ENCODE results near the gene FMOD. TPM values are rescaled to one million over a fixed set of nuclear protein-coding genes. Genes with fewer than 3 reads are reported as not detected.
"Not testable (repeated sequence)": the region's sequence is repeated elsewhere in the genome, so short reads cannot be mapped to it uniquely, and the experiment has no call there.

The FMOD gene
- total and polyA plus RNA-seq, 8 donors: 14.7 to 422 (median 37.9) TPM

DNA sequence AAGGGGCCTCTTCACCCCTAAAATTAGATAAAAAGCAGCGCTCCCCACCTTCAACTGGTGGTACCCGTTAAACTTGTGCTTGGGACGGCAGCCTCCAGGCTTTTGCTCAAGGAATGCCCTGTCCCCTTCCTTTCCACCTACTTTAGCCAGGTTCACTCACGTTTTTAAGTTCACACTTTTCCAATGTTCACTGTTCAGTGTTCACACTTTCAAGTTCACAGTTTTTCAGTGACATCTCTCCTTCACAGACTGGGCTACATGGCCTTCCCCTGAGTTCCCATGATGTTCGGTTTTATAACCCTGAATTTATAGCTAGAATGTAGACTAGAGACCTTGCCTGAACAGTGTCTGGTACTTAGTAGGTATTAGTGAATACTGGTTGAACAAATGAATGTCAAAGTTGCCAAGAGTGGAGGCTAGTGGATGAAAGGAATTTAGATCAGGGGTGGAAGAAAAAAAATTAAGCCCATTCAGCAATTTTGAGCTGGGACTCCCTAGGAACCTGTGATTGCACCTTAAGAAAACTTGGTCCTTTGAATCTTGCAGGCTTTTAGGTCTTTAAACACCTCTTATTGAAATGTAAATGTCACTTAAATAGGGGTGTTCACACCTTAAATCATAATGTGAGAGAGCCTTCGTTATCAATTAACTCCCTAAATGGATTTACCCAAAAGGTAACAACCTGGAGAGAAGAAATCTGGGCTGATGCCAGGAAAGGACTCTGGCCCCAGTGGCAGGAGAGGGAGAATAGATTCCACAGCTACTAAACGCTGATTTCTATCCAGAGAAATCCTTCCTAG lies 33.3 kb downstream of the FMOD start:
- WGBS, 5 donors: 32 to 68% (median 46%) methylated on average over 7 of the region's 7 CpGs
- peaks cover 57 to 70% (median 64%) of the 10 kb centered on the region in 4 donors for H3K4me1 ChIP-seq
- intact Hi-C loops (cut with DNase I; ENCODE audit: low total_unique reads): no loop called here

DNA sequence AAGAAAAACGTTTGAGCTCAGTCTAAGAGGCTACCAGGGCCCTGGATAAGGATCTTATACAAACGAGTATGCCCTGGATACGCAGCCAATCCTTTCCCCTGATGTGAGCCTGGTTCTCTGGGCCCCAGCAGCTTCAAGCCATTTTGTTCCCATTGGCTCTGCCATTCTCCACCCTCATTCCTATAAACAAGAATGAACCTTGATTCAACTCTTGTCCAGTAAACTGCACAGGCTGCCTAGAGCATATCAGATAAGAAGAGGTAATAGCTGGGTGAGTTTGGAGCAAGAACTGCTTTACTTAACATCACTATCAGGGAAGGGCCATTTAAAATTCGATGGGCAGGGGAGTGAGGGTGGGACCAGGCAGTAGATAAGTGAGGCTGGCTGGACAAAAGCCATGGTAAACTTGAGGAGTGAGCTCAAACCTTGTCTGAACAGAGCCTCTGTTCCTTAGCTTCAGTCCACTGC lies 34.3 kb downstream of the FMOD start:
- Histone ChIP-seq H3K9me3 (no peaks in the 10 kb centered on the region), H3K27me3 (no peaks in the 10 kb centered on the region), H3K36me3 (no peaks in the 10 kb centered on the region), H3K27ac (peak overlapping the region; percentile 85 to 95 (median 87)), H3K4me3 (no peak overlapping the region), H3K4me1 (peaks cover 47 to 66% (median 54%) of the 10 kb centered on the region in 4 donors)
- TF ChIP-seq POLR2AphosphoS5 (IDR thresholded peaks at IDR 0.05): peak; percentile 29 to 89 (median 77)
- TF ChIP-seq EP300 (IDR thresholded peaks at IDR 0.05): no peak
- TF ChIP-seq, protein P1, sequence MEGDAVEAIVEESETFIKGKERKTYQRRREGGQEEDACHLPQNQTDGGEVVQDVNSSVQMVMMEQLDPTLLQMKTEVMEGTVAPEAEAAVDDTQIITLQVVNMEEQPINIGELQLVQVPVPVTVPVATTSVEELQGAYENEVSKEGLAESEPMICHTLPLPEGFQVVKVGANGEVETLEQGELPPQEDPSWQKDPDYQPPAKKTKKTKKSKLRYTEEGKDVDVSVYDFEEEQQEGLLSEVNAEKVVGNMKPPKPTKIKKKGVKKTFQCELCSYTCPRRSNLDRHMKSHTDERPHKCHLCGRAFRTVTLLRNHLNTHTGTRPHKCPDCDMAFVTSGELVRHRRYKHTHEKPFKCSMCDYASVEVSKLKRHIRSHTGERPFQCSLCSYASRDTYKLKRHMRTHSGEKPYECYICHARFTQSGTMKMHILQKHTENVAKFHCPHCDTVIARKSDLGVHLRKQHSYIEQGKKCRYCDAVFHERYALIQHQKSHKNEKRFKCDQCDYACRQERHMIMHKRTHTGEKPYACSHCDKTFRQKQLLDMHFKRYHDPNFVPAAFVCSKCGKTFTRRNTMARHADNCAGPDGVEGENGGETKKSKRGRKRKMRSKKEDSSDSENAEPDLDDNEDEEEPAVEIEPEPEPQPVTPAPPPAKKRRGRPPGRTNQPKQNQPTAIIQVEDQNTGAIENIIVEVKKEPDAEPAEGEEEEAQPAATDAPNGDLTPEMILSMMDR (IDR thresholded peaks at IDR 0.05): no peak
- peak; percentile 85 to 89 for DNase-seq
- intact Hi-C loops (cut with DNase I; ENCODE audit: low total_unique reads): no loop called here
- WGBS, 5 donors: 11 to 24% (median 18%) methylated on average over 4 of the region's 4 CpGs

More for the DNA sequence above, 33.3 kb downstream of the FMOD start:
- H3K36me3 ChIP-seq: no peaks in the 10 kb centered on the region
- no peaks in the 10 kb centered on the region for H3K9me3 ChIP-seq
- H3K27me3 ChIP-seq: no peaks in the 10 kb centered on the region
- TF ChIP-seq EP300 (IDR thresholded peaks at IDR 0.05) (no peak), POLR2A (IDR thresholded peaks at IDR 0.05) (no peak), POLR2AphosphoS5 (IDR thresholded peaks at IDR 0.05) (no peak)
- TF ChIP-seq, protein P1 (IDR thresholded peaks at IDR 0.05): no peak
- H3K27ac ChIP-seq: peak overlapping the region; percentile 85 to 95 (median 87)
- no peak for DNase-seq
- no peak overlapping the region for H3K4me3 ChIP-seq

DNA sequence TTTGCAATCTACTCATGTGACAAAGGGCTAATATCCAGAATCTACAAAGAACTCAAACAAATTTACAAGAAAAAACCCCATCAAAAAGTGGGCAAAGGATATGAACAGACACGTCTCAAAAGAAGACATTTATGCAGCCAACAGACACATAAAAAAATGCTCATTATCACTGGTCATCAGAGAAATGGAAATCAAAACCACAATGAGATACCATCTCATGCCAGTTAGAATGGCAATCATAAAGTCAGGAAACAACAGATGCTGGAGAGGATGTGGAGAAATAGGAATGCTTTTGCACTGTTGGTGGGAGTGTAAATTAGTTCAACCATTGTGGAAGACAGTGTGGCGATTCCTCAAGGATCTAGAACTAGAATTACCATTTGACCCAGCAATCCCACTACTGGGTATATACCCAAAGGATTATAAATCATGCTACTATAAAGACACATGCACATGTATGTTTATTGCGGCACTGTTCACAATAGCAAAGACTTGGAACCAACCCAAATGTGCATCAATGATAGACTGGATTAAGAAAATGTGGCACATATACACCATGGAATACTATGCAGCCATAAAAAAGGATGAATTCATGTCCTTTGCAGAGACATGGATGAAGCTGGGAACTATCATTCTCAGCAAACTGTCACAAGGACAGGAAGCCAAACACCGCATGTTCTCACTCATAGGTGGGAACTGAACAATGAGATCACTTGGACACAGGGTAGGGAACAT lies 36.7 kb downstream of the FMOD start:
- peak in 1 of 3 donors; percentile 28 for TF ChIP-seq POLR2AphosphoS5 (IDR thresholded peaks at IDR 0.05)
- Histone ChIP-seq H3K36me3 (peaks cover 0 to 18% (median 18%) of the 10 kb centered on the region in 4 donors), H3K4me1 (peaks cover 36 to 66% (median 52%) of the 10 kb centered on the region in 4 donors), H3K27ac (peak overlapping the region in 1 of 5 donors; percentile 88)
- DNase-seq; H3K9me3 ChIP-seq; intact Hi-C loops (cut with DNase I; ENCODE audit: low total_unique reads); H3K27me3 ChIP-seq; H3K4me3 ChIP-seq: not testable (repeated sequence)
- 79 to 90% (median 85%) methylated on average over 3 to 4 of the region's 4 CpGs for WGBS, 5 donors

DNA sequence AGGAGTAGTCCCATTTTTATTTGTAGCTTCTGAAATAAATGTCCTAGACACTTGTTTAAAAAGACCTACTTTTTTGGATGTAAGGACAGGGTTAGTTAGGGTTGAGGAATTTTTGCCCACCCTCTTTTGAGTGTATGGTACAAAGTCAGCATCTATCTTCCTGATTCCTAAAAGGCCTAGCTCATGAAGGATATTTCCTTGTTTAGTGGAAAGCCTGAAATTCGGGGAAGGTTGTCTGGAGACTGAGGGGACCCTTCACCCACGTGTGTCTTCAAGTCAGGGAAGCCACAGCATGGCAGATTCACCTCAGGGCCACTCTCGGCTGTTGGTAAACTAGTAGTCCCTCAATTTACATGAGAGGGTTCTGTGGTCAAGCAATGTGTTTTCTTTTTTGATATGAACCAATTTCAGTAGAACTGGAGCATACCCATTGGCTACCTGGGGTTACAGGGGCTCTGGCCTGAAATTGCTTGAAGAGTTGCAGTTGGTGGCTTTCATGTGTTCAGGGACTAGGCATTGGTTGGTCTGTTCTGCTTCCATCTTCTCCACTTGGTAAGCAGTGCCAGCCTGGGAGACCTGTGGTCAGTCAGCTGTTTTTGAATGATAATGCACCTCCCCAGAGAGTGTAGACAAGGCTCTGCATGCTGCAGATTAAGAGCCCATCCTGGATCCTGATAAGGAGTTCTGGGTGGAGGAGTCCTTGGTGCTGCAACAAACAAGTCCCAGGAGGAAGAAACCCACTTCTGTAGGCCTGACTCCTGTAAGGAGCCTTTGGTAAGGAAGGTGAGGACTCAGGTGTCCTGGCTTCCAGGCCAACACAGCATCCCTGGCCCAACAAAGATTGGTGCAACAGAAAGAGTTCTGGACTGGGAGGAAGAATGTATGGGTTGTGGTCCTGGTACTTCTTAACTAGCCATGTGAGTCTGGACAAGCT lies 39.3 kb downstream of the FMOD start:
- 50 to 80% (median 65%) methylated on average over 3 of the region's 3 CpGs for WGBS, 5 donors
- Histone ChIP-seq H3K27ac (peak overlapping the region; percentile 17 to 100 (median 67)), H3K36me3 (peaks cover 18 to 44% (median 42%) of the 10 kb centered on the region in 4 donors)

More for the DNA sequence above, 39.3 kb downstream of the FMOD start:
- Histone ChIP-seq H3K4me1 (peaks cover 33 to 69% (median 60%) of the 10 kb centered on the region in 4 donors), H3K9me3 (no peaks in the 10 kb centered on the region), H3K4me3 (no peak overlapping the region), H3K27me3 (no peaks in the 10 kb centered on the region)
- no peak for DNase-seq
- peak in 2 of 3 donors; percentile 67 to 69 for TF ChIP-seq POLR2AphosphoS5 (IDR thresholded peaks at IDR 0.05)
- no peak for TF ChIP-seq EP300 (IDR thresholded peaks at IDR 0.05)
- TF ChIP-seq POLR2A (IDR thresholded peaks at IDR 0.05): peak in 1 of 4 donors; percentile 42
- intact Hi-C loops (cut with DNase I; ENCODE audit: low total_unique reads): no loop called here
